Hypothalamus (tissue), 51 donors: ENCODE results near the gene ERVK3-1.
A peak's percentile ranks its signal among the peaks of the same experiment; 100 is the strongest.
"Not testable (repeated sequence)": the region's sequence is repeated elsewhere in the genome, so short reads cannot be mapped to it uniquely, and the experiment has no call there.

Experiments used
- DNase-seq, 51 donors: peaks; one replicate each; lab custom pipeline; 2025; lab: John Stamatoyannopoulos, UW

Gene ERVK3-1

GRCh38 chr19:58305065-58305931, at the start of gene ERVK3-1:
ERVK3-1 (plus strand) TSS chr19:58305377; CDS start chr19:58312169, 6,792 bp downstream.
- peak; percentile 34 to 98 (median 93) for DNase-seq

- not testable (repeated sequence) for DNase-seq
Observed at GRCh38 chr19:58258259-58258658, 46.9 kb upstream of the ERVK3-1 start.

GRCh38 chr19:58261600-58261967, 43.6 kb upstream of the ERVK3-1 start:
- DNase-seq: no peak

GRCh38 chr19:58261968-58262921, 42.9 kb upstream of the ERVK3-1 start:
- no peak for DNase-seq

- DNase-seq: no peak
Observed at GRCh38 chr19:58262922-58263296, 42.3 kb upstream of the ERVK3-1 start.

GRCh38 chr19:58265100-58265499, 40.1 kb upstream of the ERVK3-1 start:
- DNase-seq: no peak

GRCh38 chr19:58268344-58268743, 36.8 kb upstream of the ERVK3-1 start:
- no peak for DNase-seq

- DNase-seq: peak in 2 of 51 donors; percentile 27 to 30
Observed at GRCh38 chr19:58274771-58275201, 30.4 kb upstream of the ERVK3-1 start.

- no peak for DNase-seq
Observed at GRCh38 chr19:58275564-58275963, 29.6 kb upstream of the ERVK3-1 start.

- DNase-seq: no peak
Observed at GRCh38 chr19:58277197-58277596, 28.0 kb upstream of the ERVK3-1 start.

- DNase-seq: no peak
Observed at GRCh38 chr19:58277748-58278540, 27.2 kb upstream of the ERVK3-1 start.

GRCh38 chr19:58278541-58279041, 26.6 kb upstream of the ERVK3-1 start, which contains the start of gene ZNF8:
ZNF8 (plus strand) TSS chr19:58278955; CDS start chr19:58279082, 127 bp downstream.
- peak; percentile 82 to 98 (median 95) for DNase-seq

GRCh38 chr19:58279042-58279924, 25.9 kb upstream of the ERVK3-1 start:
- DNase-seq: peak in 45 of 51 donors; percentile 14 to 85 (median 63)

- no peak for DNase-seq
Observed at GRCh38 chr19:58279925-58280316, 25.3 kb upstream of the ERVK3-1 start.

- peak in 1 of 51 donors; percentile 12 for DNase-seq
Observed at GRCh38 chr19:58284199-58284598, 21.0 kb upstream of the ERVK3-1 start.

- no peak for DNase-seq
Observed at GRCh38 chr19:58291943-58292342, 13.2 kb upstream of the ERVK3-1 start.

GRCh38 chr19:58294743-58295374, 10.3 kb upstream of the ERVK3-1 start:
- no peak for DNase-seq

GRCh38 chr19:58296104-58296503, 9.1 kb upstream of the ERVK3-1 start:
- no peak for DNase-seq

GRCh38 chr19:58300620-58301019, 4.6 kb upstream of the ERVK3-1 start:
- DNase-seq: no peak
